Esophagus muscularis mucosa (tissue), 4 donors: ENCODE measurements around the gene ZBTB18.

Experiments used
- EP300 ChIP-seq: sonication (generic); formaldehyde crosslinking; IDR thresholded peaks from one replicate; pipeline ENCODE4 v1.6.1; 2017; ENCODE audit warnings: antibody characterized with exemption
- POLR2AphosphoS5 ChIP-seq, 2 donors: sonication (generic); formaldehyde crosslinking; IDR thresholded peaks; one replicate each; pipeline ENCODE4 v1.6.1; 2017; ENCODE audit warnings: antibody characterized with exemption in 2 of 2
- TF ChIP-seq, protein P1 (sequence below), 3 experiments: fragments of 200-600 bp in 2 of 3; fragments of 450-650 bp in 1 of 3; sonication (generic) in 2 of 3; IDR thresholded peaks; one replicate each; pipeline ENCODE4 v1.5.1; 2017 to 2019; ENCODE audit warnings: antibody characterized with exemption in 3 of 3, mild to moderate bottlenecking in 2 of 3, moderate library complexity in 1 of 3

GRCh38 chr1:244100276-244100675 is 49.2 kb downstream of the ZBTB18 start:
- TF ChIP-seq POLR2AphosphoS5 (IDR thresholded peaks at IDR 0.05) (no peak), EP300 (no peak)
- TF ChIP-seq, protein P1, sequence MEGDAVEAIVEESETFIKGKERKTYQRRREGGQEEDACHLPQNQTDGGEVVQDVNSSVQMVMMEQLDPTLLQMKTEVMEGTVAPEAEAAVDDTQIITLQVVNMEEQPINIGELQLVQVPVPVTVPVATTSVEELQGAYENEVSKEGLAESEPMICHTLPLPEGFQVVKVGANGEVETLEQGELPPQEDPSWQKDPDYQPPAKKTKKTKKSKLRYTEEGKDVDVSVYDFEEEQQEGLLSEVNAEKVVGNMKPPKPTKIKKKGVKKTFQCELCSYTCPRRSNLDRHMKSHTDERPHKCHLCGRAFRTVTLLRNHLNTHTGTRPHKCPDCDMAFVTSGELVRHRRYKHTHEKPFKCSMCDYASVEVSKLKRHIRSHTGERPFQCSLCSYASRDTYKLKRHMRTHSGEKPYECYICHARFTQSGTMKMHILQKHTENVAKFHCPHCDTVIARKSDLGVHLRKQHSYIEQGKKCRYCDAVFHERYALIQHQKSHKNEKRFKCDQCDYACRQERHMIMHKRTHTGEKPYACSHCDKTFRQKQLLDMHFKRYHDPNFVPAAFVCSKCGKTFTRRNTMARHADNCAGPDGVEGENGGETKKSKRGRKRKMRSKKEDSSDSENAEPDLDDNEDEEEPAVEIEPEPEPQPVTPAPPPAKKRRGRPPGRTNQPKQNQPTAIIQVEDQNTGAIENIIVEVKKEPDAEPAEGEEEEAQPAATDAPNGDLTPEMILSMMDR (IDR thresholded peaks at IDR 0.05), result no peak
